ENCODE data around the gene PLEKHJ1. TPM values are rescaled to one million over a fixed set of nuclear protein-coding genes. Genes with fewer than 3 reads are reported as not detected.

PLEKHJ1 gene
- total and polyA plus RNA-seq, 2 of the 13 experiments (the other 11 are each of a cell fraction or from before 2014, with no cell fraction given), result 70.5 to 130 TPM

- TF ChIP-seq ZNF770 (CRISPR knock-in tag; IDR thresholded peaks at IDR 0.05) (no peak), KDM2A (CRISPR knock-in tag; IDR thresholded peaks at IDR 0.05; ENCODE audit: borderline replicate concordance, low read depth) (peak; percentile 34; the same call in 1 of the 2 replicates), ZNF230 (CRISPR knock-in tag; IDR thresholded peaks at IDR 0.05) (no peak), TRIM24 (CRISPR knock-in tag; IDR thresholded peaks at IDR 0.05) (no peak), KAT2B (IDR thresholded peaks at IDR 0.05; ENCODE audit: borderline replicate concordance, low read depth, low read length) (no peak), MATR3 (CRISPR knock-in tag; IDR thresholded peaks at IDR 0.05) (no peak), ZBTB40 (IDR thresholded peaks at IDR 0.05) (no peak), ZBTB40 (CRISPR knock-in tag; IDR thresholded peaks at IDR 0.05) (0 out of 2 replicates have a peak, but pooled peaks have one; percentile 18), ZNF781 (CRISPR knock-in tag; IDR thresholded peaks at IDR 0.05; ENCODE audit: borderline replicate concordance, not compliant biosample characterization) (peak; percentile 44), ZNF430 (CRISPR knock-in tag; IDR thresholded peaks at IDR 0.05) (no peak), ZFP91 (CRISPR knock-in tag; IDR thresholded peaks at IDR 0.05; ENCODE audit: borderline replicate concordance) (peak; percentile 65), ZBTB4 (CRISPR knock-in tag; IDR thresholded peaks at IDR 0.05; ENCODE audit: borderline replicate concordance) (peak; percentile 48; the same call in 1 of the 2 replicates), SIN3B (IDR thresholded peaks at IDR 0.05; ENCODE audit: low read length) (no peak)
Observed at GRCh38 chr19:2274931-2275535, 38.9 kb upstream of the PLEKHJ1 start (continued).
